Panc1 (cell line): Measurements from ENCODE around the gene AGAP1. TPM values are rescaled to one million over a fixed set of nuclear protein-coding genes. Genes with fewer than 3 reads are reported as not detected.

Experiments used
- ATAC-seq: fragments of 200-7000 bp; cut with Tn5 transposase; 2 replicates; pipeline ENCODE4 v1.9.1; 2020; ENCODE audit warnings: mild to moderate bottlenecking, moderate library complexity
- BruUV-seq: library from RNA; stranded (reverse); fragments of 400-500 nt; replicated peaks from 2 replicates; lab custom pipeline; 2021; lab: Mats Ljungman, UMichigan
- CTCF ChIA-PET: fragments of 300-600 bp; sonication (Branson Sonifier 250); formaldehyde crosslinking; loops from one replicate; lab custom pipeline; 2022; ENCODE audit warnings: antibody characterized with exemption; lab: Charles Lee
- POLR2A ChIA-PET: fragments of 300-600 bp; sonication (Branson Sonifier 250); formaldehyde crosslinking; loops from one replicate; lab custom pipeline; 2022; ENCODE audit warnings: antibody characterized with exemption; lab: Charles Lee
- DNase-seq: peaks from one replicate; pipeline ENCODE4 v3.0.0-alpha.2; 2010; ENCODE audit warnings: low read depth, low spot score
- H3K27ac ChIP-seq: 2 replicates; pipeline ENCODE4 v1.5.1; 2011; ENCODE audit warnings: mild to moderate bottlenecking, low read length, inconsistent platforms
- H3K27me3 ChIP-seq: fragments of 200-500 bp; sonication (Bioruptor generic); 2 replicates; pipeline ENCODE4 v1.6.0; 2014; ENCODE audit warnings: low read length, inconsistent platforms; ENCODE audit not compliant: control insufficient read depth, insufficient read depth
- H3K36me3 ChIP-seq: fragments of 200-500 bp; sonication (Bioruptor generic); 2 replicates; pipeline ENCODE4 v1.5.1; 2014; ENCODE audit warnings: inconsistent platforms, mild to moderate bottlenecking, low read length, moderate library complexity; ENCODE audit not compliant: control insufficient read depth, insufficient read depth
- H3K4me1 ChIP-seq: 2 replicates; pipeline ENCODE4 v1.5.1; 2011; ENCODE audit warnings: inconsistent platforms, mild to moderate bottlenecking, low read length, moderate library complexity; ENCODE audit not compliant: control insufficient read depth, insufficient read depth
- H3K4me3 ChIP-seq, 2 experiments: 2 replicates each; pipeline ENCODE4 v1.5.1; 2011 to 2012; ENCODE audit warnings: low read depth in 2 of 2, low read length in 2 of 2, mild to moderate bottlenecking in 2 of 2, inconsistent platforms in 1 of 2, moderate library complexity in 1 of 2
- H3K9me3 ChIP-seq: fragments of 200-500 bp; sonication (Bioruptor generic); 2 replicates; pipeline ENCODE4 v1.5.1; 2014; ENCODE audit warnings: low read depth, mild to moderate bottlenecking, inconsistent platforms, low read length, moderate library complexity; ENCODE audit not compliant: control insufficient read depth, insufficient read depth
- POLR2AphosphoS5 ChIP-seq: IDR thresholded peaks from 2 replicates; pipeline ENCODE4 v1.6.1; 2012; ENCODE audit warnings: mild to moderate bottlenecking, low read depth, low read length, moderate library complexity
- SIN3A ChIP-seq: IDR thresholded peaks from 2 replicates; pipeline ENCODE4 v1.6.1; 2012; ENCODE audit warnings: low read depth, mild to moderate bottlenecking, low read length, moderate library complexity, borderline replicate concordance; ENCODE audit not compliant: insufficient read depth
- TCF7L2 ChIP-seq: IDR thresholded peaks from 2 replicates; pipeline ENCODE4 v1.6.1; 2011; ENCODE audit warnings: mild to moderate bottlenecking, low read depth, low read length, inconsistent platforms
- in situ Hi-C: cut with HindIII; loops from 2 replicates; pipeline ENCODE4 v1.10.0; 2016; ENCODE audit warnings: low sequenced_read_pairs, low pct_unique_long_range_greater_than_20kb
- intact Hi-C: fragments of 100-400 bp; cut with micrococcal nuclease; formaldehyde crosslinking; loops from one replicate; pipeline ENCODE4 v1.10.0; 2022; ENCODE audit not compliant: unreplicated experiment
- total RNA-seq: library from RNA; stranded (reverse); gene quantifications from one replicate; pipeline ENCODE4 v1.2.1, GENCODE V29; 2021; ENCODE audit not compliant: unreplicated experiment
- TF ChIP-seq, protein P1 (sequence below), 2 experiments: IDR thresholded peaks; 2 replicates each; pipeline ENCODE4 v1.6.1; 2011 to 2012; ENCODE audit warnings: low read depth in 2 of 2, control low read depth in 1 of 2, low read length in 1 of 2, mild to moderate bottlenecking in 1 of 2, moderate library complexity in 1 of 2; ENCODE audit not compliant: insufficient read depth in 1 of 2
- TF ChIP-seq, protein P2 (sequence below): fragments of 450-650 bp; IDR thresholded peaks from 2 replicates; pipeline ENCODE4 v1.5.1; 2017; ENCODE audit warnings: mild to moderate bottlenecking

AGAP1 gene
- total RNA-seq, 1 experiment from 2014 or later, result 38.9 TPM

DNA sequence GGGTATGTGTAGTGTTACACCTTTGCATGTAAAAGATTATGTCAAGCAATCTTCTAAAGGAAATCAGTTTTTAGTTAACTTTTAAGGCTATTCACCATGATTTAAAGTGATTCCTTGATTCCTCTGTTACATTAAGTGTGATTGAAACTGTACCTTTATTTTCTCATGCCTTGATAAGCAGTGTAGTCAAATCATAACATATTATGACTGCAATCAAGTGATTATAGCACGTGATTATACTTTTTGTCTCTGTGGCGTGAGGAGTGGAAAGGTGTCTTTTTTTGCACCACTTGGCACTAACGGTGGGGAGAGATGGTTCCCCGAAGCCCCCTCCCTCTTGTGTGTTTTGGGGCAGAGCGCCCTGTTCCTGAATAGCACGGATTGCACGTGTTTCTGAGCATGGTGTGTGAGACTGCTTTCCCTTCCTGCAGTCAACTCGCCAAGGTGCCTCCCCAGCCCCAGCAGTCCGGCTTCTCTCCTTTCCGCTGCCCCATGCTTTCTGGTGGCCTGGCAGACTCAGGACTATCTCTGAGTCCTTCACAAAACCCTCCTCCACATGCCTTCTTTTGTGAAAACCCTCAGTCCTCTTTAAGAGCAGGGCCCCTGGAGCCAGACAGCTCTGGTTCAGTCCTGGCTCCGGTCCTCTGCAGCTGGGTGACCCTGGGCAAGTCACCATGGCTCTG is 68.4 kb downstream of the AGAP1 start:
- ATAC-seq (no peak), DNase-seq (no peak)
- intact Hi-C loops (no loop called here), in situ Hi-C loops (no loop called here)
- H3K4me1 ChIP-seq, result 0 out of 2 replicates have a peak, but pooled peaks cover 4% of the 10 kb centered on the region
- H3K4me3 ChIP-seq, result no peak overlapping the region
- CTCF ChIA-PET, result no interaction called here
- no peaks in the 10 kb centered on the region for H3K36me3 ChIP-seq
- BruUV-seq, result TSS peak; percentile 47
- H3K27ac ChIP-seq, result no peak overlapping the region
- TF ChIP-seq POLR2AphosphoS5 (no peak), TCF7L2 (no peak), SIN3A (no peak)
- TF ChIP-seq, protein P1, sequence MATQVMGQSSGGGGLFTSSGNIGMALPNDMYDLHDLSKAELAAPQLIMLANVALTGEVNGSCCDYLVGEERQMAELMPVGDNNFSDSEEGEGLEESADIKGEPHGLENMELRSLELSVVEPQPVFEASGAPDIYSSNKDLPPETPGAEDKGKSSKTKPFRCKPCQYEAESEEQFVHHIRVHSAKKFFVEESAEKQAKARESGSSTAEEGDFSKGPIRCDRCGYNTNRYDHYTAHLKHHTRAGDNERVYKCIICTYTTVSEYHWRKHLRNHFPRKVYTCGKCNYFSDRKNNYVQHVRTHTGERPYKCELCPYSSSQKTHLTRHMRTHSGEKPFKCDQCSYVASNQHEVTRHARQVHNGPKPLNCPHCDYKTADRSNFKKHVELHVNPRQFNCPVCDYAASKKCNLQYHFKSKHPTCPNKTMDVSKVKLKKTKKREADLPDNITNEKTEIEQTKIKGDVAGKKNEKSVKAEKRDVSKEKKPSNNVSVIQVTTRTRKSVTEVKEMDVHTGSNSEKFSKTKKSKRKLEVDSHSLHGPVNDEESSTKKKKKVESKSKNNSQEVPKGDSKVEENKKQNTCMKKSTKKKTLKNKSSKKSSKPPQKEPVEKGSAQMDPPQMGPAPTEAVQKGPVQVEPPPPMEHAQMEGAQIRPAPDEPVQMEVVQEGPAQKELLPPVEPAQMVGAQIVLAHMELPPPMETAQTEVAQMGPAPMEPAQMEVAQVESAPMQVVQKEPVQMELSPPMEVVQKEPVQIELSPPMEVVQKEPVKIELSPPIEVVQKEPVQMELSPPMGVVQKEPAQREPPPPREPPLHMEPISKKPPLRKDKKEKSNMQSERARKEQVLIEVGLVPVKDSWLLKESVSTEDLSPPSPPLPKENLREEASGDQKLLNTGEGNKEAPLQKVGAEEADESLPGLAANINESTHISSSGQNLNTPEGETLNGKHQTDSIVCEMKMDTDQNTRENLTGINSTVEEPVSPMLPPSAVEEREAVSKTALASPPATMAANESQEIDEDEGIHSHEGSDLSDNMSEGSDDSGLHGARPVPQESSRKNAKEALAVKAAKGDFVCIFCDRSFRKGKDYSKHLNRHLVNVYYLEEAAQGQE (IDR thresholded peaks at IDR 0.05; ENCODE audit: insufficient read depth in 1 of 2, low read depth in 2 of 2, low read length in 1 of 2), result no peak
- TF ChIP-seq, protein P2, sequence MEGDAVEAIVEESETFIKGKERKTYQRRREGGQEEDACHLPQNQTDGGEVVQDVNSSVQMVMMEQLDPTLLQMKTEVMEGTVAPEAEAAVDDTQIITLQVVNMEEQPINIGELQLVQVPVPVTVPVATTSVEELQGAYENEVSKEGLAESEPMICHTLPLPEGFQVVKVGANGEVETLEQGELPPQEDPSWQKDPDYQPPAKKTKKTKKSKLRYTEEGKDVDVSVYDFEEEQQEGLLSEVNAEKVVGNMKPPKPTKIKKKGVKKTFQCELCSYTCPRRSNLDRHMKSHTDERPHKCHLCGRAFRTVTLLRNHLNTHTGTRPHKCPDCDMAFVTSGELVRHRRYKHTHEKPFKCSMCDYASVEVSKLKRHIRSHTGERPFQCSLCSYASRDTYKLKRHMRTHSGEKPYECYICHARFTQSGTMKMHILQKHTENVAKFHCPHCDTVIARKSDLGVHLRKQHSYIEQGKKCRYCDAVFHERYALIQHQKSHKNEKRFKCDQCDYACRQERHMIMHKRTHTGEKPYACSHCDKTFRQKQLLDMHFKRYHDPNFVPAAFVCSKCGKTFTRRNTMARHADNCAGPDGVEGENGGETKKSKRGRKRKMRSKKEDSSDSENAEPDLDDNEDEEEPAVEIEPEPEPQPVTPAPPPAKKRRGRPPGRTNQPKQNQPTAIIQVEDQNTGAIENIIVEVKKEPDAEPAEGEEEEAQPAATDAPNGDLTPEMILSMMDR, result no peak
- H3K9me3 ChIP-seq, result no peaks in the 10 kb centered on the region
- POLR2A ChIA-PET, result no interaction called here
- no peaks in the 10 kb centered on the region for H3K27me3 ChIP-seq

DNA sequence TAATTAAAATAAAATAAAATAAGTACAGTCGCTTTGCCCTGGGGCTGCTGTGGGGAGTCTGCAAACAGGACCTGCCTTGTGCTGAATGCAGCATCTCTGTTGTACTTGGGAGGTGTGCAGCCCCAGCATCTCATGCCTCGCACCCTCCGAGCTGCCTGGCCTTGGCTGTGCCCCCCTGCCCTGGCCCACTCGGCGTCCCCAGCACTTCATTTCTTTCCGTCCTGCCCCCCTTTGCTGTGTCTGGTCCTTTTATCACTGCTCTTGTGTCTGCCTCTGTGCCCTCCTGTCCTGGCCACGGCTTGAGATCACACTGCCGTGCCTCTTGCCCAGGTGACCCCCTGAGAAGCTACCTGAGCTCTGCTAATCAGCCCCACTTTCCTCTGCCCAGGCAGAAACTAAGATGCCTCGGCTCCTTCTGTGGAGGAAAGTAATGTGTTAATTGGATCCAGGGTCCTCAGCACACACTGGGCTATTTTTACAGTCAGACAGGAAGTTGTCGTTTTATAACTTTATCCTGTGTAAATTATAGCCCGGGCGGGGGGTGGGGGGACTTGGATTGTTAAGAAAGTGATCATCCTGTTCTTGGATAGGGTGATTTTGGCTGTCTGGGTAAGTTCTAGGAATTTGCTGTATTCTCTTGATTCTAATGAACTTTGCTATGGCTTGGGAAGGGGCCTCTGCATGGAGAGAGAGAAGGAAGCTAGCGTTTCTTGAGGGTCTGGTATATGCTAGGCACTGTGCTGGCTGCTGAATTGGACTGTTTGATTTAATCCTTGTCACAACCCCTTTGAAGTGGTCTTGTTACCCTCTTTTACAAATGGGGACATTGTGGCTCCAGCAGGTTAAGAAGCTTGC is 69.4 kb downstream of the AGAP1 start:
- ChIA-PET CTCF (no interaction called here), POLR2A (no interaction called here)
- H3K27me3 ChIP-seq, result no peaks in the 10 kb centered on the region
- H3K4me3 ChIP-seq, result no peak overlapping the region
- H3K9me3 ChIP-seq, result peaks cover 2% of the 10 kb centered on the region; the same call in 1 of the 2 replicates
- no peak overlapping the region for H3K27ac ChIP-seq
- H3K36me3 ChIP-seq, result no peaks in the 10 kb centered on the region
- H3K4me1 ChIP-seq, result 0 out of 2 replicates have a peak, but pooled peaks cover 4% of the 10 kb centered on the region
- no TSS peak for BruUV-seq
- intact Hi-C loops, result no loop called here
- DNase-seq (no peak), ATAC-seq (no peak)
- TF ChIP-seq SIN3A (no peak), TCF7L2 (no peak), POLR2AphosphoS5 (no peak)
- TF ChIP-seq, protein P1 (IDR thresholded peaks at IDR 0.05; ENCODE audit: insufficient read depth in 1 of 2, low read depth in 2 of 2, low read length in 1 of 2), result no peak
- TF ChIP-seq, protein P2, result no peak
- in situ Hi-C loops, result no loop called here
